Immature natural killer cell (primary cell): Measurements from ENCODE around the gene TMEM200A. TPM values are rescaled to one million over a fixed set of nuclear protein-coding genes. Genes with fewer than 3 reads are reported as not detected.

Experiments
- DNase-seq, 3 donors: peaks; one replicate each; pipeline ENCODE4 v3.0.0; 2022; ENCODE audit warnings: mixed read lengths in 1 of 3
- H3K27ac Mint-ChIP-seq, 6 donors: one replicate each; pipeline ENCODE4 v1.8.0; 2020; ENCODE audit warnings: mixed read lengths in 6 of 6, mild to moderate bottlenecking in 5 of 6, inconsistent platforms in 4 of 6, moderate library complexity in 3 of 6
- H3K27me3 Mint-ChIP-seq, 3 donors: one replicate each; pipeline ENCODE4 v1.8.0; 2020 to 2021; ENCODE audit warnings: low read depth in 3 of 3, mild to moderate bottlenecking in 3 of 3, mixed read lengths in 3 of 3, moderate library complexity in 3 of 3, inconsistent platforms in 1 of 3
- H3K36me3 Mint-ChIP-seq, 3 donors: one replicate each; pipeline ENCODE4 v1.8.0; 2020; ENCODE audit warnings: mixed read lengths in 3 of 3, inconsistent platforms in 2 of 3, mild to moderate bottlenecking in 2 of 3
- H3K4me1 Mint-ChIP-seq, 2 donors: one replicate each; pipeline ENCODE4 v1.8.0; 2020; ENCODE audit warnings: inconsistent platforms in 2 of 2, mild to moderate bottlenecking in 2 of 2, mixed read lengths in 2 of 2, moderate library complexity in 1 of 2
- H3K4me3 Mint-ChIP-seq, 5 donors: one replicate each; pipeline ENCODE4 v1.8.0; 2020; ENCODE audit warnings: mild to moderate bottlenecking in 5 of 5, mixed read lengths in 5 of 5, inconsistent platforms in 3 of 5, moderate library complexity in 3 of 5
- H3K9me3 Mint-ChIP-seq, 6 donors: one replicate each; pipeline ENCODE4 v1.8.0; 2020; ENCODE audit warnings: mild to moderate bottlenecking in 6 of 6, mixed read lengths in 6 of 6, inconsistent platforms in 4 of 6, moderate library complexity in 3 of 6
- polyA plus RNA-seq, 3 donors: library from polyadenylated mRNA; unstranded; fragments of 300-500 nt; fragmentation: Illumina TruSeq; gene quantifications; one replicate each; pipeline ENCODE4 v1.2.3, GENCODE V29; 2021

Gene TMEM200A
- polyA plus RNA-seq, 3 donors from 2014 or later: 1.0 to 2.2 (median 2.1) TPM

DNA sequence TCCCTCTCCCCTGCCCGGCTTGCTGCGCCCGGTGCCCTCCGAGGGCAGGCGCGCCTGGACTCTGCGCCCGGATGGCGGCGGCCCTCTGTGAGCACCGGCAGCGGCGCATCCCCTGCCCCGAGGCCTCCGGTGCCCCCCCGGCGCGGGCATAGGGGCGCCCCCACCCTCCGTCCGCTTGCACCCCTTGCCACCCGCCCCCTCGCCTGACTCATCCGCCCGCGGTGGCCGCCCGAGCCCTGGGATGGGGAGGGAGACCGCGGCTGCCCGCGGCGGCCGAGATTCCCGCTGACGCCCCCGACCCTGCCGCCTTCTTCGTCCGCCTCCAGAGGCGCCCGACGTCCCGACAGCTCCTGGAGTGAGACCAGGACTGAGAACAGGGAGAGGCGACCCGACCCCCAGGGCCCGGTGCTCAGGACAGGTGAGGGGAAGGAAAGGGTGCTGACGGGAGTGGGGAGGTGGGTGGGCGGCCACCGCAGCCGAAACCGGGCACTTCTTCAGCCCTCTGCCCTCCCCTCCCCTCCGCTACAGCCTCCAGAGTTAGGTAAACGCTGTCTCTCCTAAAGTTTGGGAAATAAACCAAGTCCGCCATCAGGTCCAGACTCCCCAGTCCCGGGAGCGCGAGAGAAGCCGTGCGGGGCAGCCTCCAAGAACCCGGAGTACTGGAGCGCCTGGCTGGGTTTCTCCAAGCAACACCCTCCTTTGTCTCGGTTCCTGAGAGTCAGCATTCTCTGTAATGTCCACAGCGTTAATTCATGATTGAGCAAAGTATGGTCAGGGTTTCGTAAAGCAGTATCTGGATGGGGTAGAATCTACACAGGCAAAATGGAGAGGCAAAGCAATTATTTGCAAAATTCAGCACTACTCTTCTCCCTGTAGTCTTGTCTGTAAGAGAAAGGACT lies 539 bp downstream of the TMEM200A start:
- H3K27ac Mint-ChIP-seq: no peak overlapping the region
- peaks cover 2 to 20% (median 6%) of the 10 kb centered on the region in 3 donors for H3K27me3 Mint-ChIP-seq
- H3K36me3 Mint-ChIP-seq: no peaks in the 10 kb centered on the region
- DNase-seq: peak in 2 of 3 donors; percentile 10 to 15
- peaks cover 12 to 18% of the 10 kb centered on the region in 2 donors for H3K4me1 Mint-ChIP-seq
- H3K9me3 Mint-ChIP-seq: no peaks in the 10 kb centered on the region
- peak overlapping the region; percentile 58 to 89 (median 69) for H3K4me3 Mint-ChIP-seq

DNA sequence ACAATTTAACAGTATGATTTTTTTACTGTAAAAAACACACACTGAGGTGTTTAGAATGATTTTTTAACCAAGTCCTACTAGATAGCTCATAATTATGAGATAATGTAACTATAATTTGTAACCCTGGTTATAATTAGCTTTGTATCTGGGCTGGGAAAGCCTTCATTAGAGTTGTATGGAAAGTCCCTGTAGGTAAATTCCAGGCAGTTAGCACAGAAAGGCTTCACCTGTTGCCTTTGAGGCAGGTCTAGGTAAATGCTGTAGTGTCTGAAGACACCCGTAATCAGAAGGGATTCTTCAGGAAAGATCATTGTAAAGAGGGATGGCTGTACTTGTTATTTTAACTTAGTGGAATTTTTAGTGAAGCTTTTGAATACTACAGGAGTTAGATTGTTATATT lies 1.9 kb downstream of the TMEM200A start:
- Mint-ChIP-seq H3K27ac (no peak overlapping the region), H3K4me3 (no peak overlapping the region), H3K4me1 (peaks cover 12 to 18% of the 10 kb centered on the region in 2 donors), H3K27me3 (peaks cover 2 to 20% (median 6%) of the 10 kb centered on the region in 3 donors), H3K9me3 (no peaks in the 10 kb centered on the region), H3K36me3 (no peaks in the 10 kb centered on the region)
- DNase-seq: no peak

DNA sequence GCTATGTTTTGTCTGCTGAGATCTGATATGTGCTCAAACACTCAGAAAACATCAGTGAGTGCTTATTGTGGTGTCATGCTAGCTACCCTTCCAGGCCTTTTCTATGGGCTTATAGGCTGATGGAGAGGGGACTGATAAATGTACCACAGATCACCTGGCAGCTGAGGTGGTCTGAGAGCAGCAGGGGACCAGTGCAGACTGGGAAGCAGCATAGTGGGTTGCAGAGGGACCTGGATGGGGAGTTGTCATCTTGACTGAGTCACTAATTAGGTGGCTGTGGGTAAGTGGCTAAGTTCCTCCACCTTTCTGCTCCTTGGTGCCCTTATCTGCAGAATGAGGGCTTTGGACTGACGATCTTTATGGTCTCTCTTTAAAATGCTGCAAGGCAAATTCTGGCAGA lies 2.8 kb downstream of the TMEM200A start:
- no peaks in the 10 kb centered on the region for H3K9me3 Mint-ChIP-seq
- no peak overlapping the region for H3K4me3 Mint-ChIP-seq
- no peaks in the 10 kb centered on the region for H3K36me3 Mint-ChIP-seq
- H3K4me1 Mint-ChIP-seq: peaks cover 12 to 18% of the 10 kb centered on the region in 2 donors
- no peak for DNase-seq
- no peak overlapping the region for H3K27ac Mint-ChIP-seq
- peaks cover 2 to 18% (median 6%) of the 10 kb centered on the region in 3 donors for H3K27me3 Mint-ChIP-seq

DNA sequence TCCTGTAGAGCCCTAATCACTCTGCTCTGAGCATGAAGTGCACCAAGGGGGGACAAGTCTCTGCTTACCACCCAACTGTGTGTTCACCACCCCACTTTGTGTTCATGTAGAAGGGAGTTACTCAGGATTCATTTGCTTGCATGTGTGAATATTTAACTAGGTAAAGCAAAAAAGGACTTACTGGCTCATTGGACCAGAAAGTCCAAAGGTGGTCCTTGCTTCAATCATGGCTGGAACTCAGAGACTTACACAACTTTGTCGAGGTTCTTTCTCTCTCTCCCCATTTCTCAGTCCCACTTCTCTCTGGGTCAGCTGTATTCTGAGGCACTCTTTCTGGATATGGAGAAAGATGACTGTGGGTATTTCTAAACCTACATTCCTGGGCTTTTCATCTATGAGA lies 4.0 kb downstream of the TMEM200A start:
- Mint-ChIP-seq H3K9me3 (no peaks in the 10 kb centered on the region), H3K27ac (no peak overlapping the region), H3K27me3 (peaks cover 2 to 12% (median 4%) of the 10 kb centered on the region in 3 donors), H3K36me3 (no peaks in the 10 kb centered on the region), H3K4me1 (peaks cover 9 to 10% of the 10 kb centered on the region in 2 donors), H3K4me3 (no peak overlapping the region)
- DNase-seq: no peak

DNA sequence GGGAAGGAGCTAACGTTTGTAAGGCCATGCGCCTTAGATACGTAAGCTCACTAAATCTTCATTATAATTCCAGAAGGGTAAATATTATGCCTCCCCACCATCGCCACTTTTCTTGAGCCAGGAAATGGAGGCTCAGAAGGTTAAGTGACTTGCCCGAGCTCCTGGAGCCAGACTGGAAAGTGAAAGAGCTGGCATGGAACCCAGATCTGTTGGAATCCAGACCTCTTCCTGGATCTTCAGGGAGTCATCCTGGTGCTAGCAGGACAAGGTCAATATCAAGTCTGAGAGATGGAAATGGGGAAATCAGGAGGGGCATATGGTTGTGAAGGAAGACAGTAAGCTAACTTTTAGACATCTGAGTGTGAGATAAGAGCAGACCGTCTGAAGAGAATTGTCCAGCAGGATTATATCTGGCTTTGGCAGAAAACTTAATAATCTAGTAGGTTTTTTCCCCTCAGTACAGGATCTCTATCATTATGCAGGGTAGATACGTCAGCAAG lies 6.2 kb downstream of the TMEM200A start:
- Mint-ChIP-seq H3K27ac (no peak overlapping the region), H3K36me3 (no peaks in the 10 kb centered on the region), H3K4me1 (peaks cover under 1% of the 10 kb centered on the region in 2 donors), H3K27me3 (peaks cover 0 to 7% (median 2%) of the 10 kb centered on the region in 3 donors), H3K4me3 (no peak overlapping the region), H3K9me3 (no peaks in the 10 kb centered on the region)
- DNase-seq: no peak

DNA sequence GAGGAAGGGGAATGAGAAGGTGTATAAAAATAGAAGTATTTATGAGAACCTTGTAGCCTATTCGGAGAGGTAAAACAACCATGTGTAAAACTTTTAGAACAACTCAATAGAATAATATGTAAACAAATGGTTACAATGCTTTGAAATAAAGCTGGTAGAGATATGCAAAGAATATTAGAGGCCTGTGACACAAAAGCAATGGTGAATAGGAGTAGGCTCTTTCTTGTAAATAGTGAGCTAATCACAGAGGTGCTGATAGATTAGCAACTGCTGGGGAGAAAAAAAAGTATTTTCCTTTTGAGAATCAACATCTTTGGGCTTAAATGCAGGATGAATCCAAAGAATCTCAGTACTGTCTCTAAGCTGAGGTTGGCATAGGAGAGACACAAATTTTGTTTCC lies 7.0 kb downstream of the TMEM200A start:
- Mint-ChIP-seq H3K9me3 (no peaks in the 10 kb centered on the region), H3K36me3 (no peaks in the 10 kb centered on the region), H3K27me3 (peaks cover 0 to 8% (median 2%) of the 10 kb centered on the region in 3 donors), H3K27ac (no peak overlapping the region), H3K4me1 (no peaks in the 10 kb centered on the region), H3K4me3 (no peak overlapping the region)
- DNase-seq: no peak

DNA sequence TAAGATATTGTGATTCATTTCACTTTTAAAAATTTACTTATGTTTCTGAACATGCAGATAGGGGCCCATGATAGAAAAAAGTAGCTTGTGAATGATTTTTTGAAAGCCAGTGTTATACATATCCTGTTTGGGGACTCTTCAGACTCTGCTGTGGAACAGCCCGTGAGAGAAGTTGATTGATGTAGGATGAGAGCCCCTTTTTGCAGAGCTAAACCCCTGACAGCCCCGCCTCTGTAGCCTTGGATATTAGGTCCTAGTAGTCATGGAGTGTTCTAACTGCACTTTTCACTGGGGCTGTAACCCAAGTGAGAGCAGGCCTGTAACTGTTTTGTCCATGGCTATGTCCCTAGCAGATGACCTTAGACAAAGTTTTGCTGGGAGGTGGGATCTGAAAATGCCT lies 8.2 kb downstream of the TMEM200A start:
- Mint-ChIP-seq H3K4me3 (no peak overlapping the region), H3K36me3 (no peaks in the 10 kb centered on the region), H3K9me3 (no peaks in the 10 kb centered on the region), H3K4me1 (no peaks in the 10 kb centered on the region), H3K27ac (no peak overlapping the region), H3K27me3 (peaks cover 0 to 5% (median 0%) of the 10 kb centered on the region in 3 donors)
- no peak for DNase-seq

DNA sequence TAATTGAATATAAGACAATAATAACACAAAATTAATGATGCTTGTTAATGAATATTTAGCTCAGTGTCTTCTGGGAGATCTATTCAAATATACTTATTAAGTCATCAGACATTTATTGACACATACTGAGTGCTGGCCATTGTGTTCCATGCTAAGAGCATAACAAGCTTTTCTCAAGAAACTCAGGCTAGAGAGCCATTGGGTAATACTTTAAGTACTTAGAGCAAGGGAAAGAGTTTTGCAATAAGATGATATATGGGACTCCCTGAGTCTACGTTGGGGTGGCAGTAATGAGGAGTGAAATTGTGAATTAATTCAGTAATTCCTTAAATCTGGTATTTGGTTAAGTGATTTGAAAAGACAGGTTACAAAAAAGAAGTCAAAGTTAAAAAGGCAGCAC lies 11.1 kb downstream of the TMEM200A start:
- no peak overlapping the region for H3K27ac Mint-ChIP-seq
- H3K9me3 Mint-ChIP-seq: no peaks in the 10 kb centered on the region
- H3K36me3 Mint-ChIP-seq: peaks cover 0 to 3% (median 0%) of the 10 kb centered on the region in 3 donors
- H3K27me3 Mint-ChIP-seq: peaks cover 0 to 4% (median 0%) of the 10 kb centered on the region in 3 donors
- no peak for DNase-seq
- H3K4me1 Mint-ChIP-seq: peaks cover 9 to 10% of the 10 kb centered on the region in 2 donors
- no peak overlapping the region for H3K4me3 Mint-ChIP-seq

DNA sequence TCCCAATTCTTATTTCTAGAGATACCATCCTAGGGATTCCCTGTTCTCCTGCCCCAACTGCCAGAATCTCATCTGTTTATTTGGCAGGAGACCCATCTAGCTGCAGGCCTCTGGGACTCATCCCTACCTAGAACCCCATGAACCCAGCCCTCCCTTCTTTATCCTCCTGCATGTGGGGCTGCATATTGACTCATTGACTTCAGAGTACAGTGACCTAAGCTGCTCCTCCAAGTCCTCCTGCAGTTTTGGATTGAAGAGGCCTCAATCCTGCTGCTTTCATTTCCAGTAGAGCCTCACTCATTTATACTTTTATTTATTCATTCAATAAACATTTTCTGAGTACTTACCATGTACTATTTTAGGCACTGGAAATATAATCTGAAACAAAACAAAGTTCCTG lies 11.6 kb downstream of the TMEM200A start:
- peaks cover 13 to 15% of the 10 kb centered on the region in 2 donors for H3K4me1 Mint-ChIP-seq
- peaks cover 0 to 3% (median 0%) of the 10 kb centered on the region in 3 donors for H3K36me3 Mint-ChIP-seq
- H3K9me3 Mint-ChIP-seq: no peaks in the 10 kb centered on the region
- H3K27me3 Mint-ChIP-seq: peaks cover 0 to 4% (median 0%) of the 10 kb centered on the region in 3 donors
- no peak for DNase-seq
- no peak overlapping the region for H3K27ac Mint-ChIP-seq
- no peak overlapping the region for H3K4me3 Mint-ChIP-seq

DNA sequence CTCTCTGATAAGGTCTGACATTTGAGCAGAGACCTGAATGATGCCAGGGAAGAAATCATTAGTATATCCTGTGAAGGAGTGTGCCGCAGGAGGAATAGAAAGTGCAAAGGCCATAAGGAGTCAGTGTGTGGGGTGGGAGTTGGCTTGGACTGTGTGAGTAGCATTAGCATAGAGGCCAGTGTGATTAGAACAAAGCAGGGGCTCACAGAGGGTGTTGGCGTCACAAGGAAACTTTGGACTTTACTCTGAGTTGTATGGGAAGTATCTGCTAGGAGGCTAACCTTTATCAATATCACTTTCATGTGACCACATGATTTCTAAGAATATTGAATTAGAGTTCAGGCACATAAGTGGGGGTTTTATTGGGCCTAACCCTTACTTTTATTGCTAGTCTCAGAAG lies 12.1 kb downstream of the TMEM200A start:
- Mint-ChIP-seq H3K27ac (no peak overlapping the region), H3K27me3 (peaks cover 0 to 4% (median 0%) of the 10 kb centered on the region in 3 donors), H3K9me3 (no peaks in the 10 kb centered on the region), H3K4me3 (no peak overlapping the region), H3K4me1 (peaks cover 17 to 20% of the 10 kb centered on the region in 2 donors), H3K36me3 (peaks cover 0 to 3% (median 0%) of the 10 kb centered on the region in 3 donors)
- DNase-seq: no peak

DNA sequence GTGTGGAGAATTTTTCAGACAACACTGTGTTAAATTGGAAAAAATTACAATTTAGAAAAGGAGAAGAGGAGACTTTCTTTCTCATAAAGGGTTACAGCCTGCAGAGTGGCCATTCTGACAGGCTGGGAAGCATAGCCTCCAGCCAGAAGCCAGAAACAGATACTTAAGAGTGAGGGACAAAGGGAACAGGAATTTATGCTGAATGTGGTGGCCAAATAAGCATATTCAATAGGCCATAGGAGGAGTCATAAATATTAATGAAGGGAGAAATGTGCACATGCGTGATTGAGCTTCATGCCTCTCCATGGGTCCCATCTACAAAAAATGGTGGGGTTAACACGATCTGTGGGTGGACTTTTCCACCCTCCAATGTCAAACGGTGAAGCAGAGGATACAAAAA lies 13.4 kb downstream of the TMEM200A start:
- peaks cover 17 to 21% of the 10 kb centered on the region in 2 donors for H3K4me1 Mint-ChIP-seq
- H3K27me3 Mint-ChIP-seq: peaks cover 0 to 4% (median 0%) of the 10 kb centered on the region in 3 donors
- H3K36me3 Mint-ChIP-seq: peaks cover 0 to 3% (median 0%) of the 10 kb centered on the region in 3 donors
- no peaks in the 10 kb centered on the region for H3K9me3 Mint-ChIP-seq
- no peak overlapping the region for H3K27ac Mint-ChIP-seq
- H3K4me3 Mint-ChIP-seq: no peak overlapping the region
- no peak for DNase-seq

DNA sequence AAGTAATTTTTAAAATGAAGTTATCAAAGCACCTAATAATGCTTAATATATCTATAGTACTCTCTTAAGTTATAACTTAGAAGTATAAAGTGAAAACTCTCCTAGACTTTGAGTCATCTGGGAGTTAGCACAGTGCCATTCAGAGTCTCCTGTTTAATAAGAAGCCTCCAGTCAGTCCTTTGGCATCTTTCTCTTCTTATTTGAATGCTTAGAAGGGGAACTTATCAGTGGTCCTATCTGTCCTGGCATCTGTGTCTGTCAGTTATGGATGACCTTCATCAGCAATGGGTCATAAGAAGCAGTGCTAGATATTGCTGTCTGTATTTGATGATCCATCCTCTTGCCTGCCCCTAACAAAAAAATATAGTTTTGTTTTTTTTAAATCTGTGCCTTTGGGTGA lies 15.2 kb downstream of the TMEM200A start:
- Mint-ChIP-seq H3K9me3 (no peaks in the 10 kb centered on the region), H3K27me3 (peaks cover 0 to 4% (median 0%) of the 10 kb centered on the region in 3 donors), H3K4me3 (no peak overlapping the region), H3K4me1 (peaks cover 17 to 21% of the 10 kb centered on the region in 2 donors), H3K36me3 (peaks cover 0 to 3% (median 0%) of the 10 kb centered on the region in 3 donors), H3K27ac (no peak overlapping the region)
- no peak for DNase-seq

DNA sequence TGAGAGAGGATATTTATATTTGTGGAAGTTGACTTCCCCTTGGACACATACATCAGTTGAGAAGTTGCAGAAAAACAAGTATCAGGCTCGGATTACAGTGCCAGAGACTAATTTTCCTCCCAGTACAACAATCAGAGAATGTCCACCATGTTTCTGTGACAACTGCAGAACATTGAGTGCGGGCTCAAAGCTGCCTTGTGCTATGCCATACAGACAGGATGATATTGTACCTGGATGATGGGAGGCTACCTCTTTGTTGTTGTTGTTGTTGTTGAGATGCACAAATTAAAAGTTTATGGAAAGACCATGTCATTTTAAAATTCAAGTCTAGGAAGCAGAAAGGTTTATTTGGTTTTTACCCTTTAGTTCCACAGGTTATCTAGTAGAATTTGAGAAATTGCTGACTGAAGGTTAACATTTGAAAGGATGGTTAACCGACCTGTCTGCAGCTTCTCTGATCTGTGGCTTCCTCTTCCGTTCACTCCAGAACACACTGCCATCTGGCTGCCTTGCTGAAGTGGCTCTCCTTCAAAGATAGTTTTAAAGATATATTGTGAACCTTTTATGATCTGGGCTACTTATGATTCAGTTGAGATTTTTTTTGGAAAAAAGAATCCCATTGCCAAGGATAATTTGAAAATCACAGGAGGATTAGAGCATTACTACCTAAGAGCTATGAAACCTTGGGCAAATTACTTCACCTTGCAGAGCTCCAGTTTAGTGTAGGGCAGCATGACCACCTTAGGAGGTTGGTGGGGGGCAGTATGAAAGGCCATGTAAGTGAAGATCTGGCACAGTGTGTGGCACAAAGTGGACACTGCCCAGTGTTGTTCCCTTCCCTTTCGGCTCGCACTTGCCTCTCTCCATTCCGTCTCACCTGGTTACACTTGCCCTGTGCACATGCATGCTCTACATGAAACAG lies 15.9 kb downstream of the TMEM200A start:
- no peak overlapping the region for H3K27ac Mint-ChIP-seq
- H3K27me3 Mint-ChIP-seq: peaks cover 0 to 4% (median 0%) of the 10 kb centered on the region in 3 donors
- DNase-seq: peak; percentile 19 to 46 (median 45)
- peaks cover 17 to 21% of the 10 kb centered on the region in 2 donors for H3K4me1 Mint-ChIP-seq
- peak overlapping the region in 3 of 5 donors; percentile 7 to 39 (median 39) for H3K4me3 Mint-ChIP-seq
- peaks cover 0 to 3% (median 0%) of the 10 kb centered on the region in 3 donors for H3K36me3 Mint-ChIP-seq
- H3K9me3 Mint-ChIP-seq: no peaks in the 10 kb centered on the region
